Mucosa of descending colon (tissue), 3 donors: Measurements from ENCODE around the gene FAM210B. TPM values are rescaled to one million over a fixed set of nuclear protein-coding genes. Genes with fewer than 3 reads are reported as not detected.

Experiments used
- ATAC-seq: fragments of 200-7000 bp; cut with Tn5 transposase; one replicate; pipeline ENCODE4 v1.9.1; 2020; ENCODE audit warnings: mild to moderate bottlenecking, moderate library complexity
- DNase-seq, 3 donors: peaks; one replicate each; pipeline ENCODE4 v3.0.0-alpha.2; 2020
- H3K36me3 ChIP-seq: fragments of 200-600 bp; one replicate; pipeline ENCODE4 v1.8.0; 2021; ENCODE audit warnings: low read depth, mild to moderate bottlenecking
- H3K4me1 ChIP-seq: fragments of 200-600 bp; one replicate; pipeline ENCODE4 v1.8.0; 2021; ENCODE audit warnings: low read depth, mild to moderate bottlenecking
- H3K4me3 ChIP-seq: fragments of 200-600 bp; one replicate; pipeline ENCODE4 v1.8.0; 2021; ENCODE audit warnings: mild to moderate bottlenecking
- H3K9me3 ChIP-seq: fragments of 200-600 bp; one replicate; pipeline ENCODE4 v1.8.0; 2021; ENCODE audit warnings: mild to moderate bottlenecking
- CTCF ChIP-seq: fragments of 200-600 bp; IDR thresholded peaks from one replicate; pipeline ENCODE4 v1.8.0; 2022; ENCODE audit warnings: antibody characterized with exemption, mild to moderate bottlenecking
- intact Hi-C, 2 donors: fragments of 100-400 bp; cut with DNase I in 1 of 2; cut with micrococcal nuclease in 1 of 2; formaldehyde crosslinking; loops; one replicate each; pipeline versions ENCODE4 v1.11.0 to v1.11.1; 2022; cut with DNase I, micrococcal nuclease
- long read RNA-seq, 2 donors: library from polyadenylated mRNA; unstranded; transcript quantifications; one replicate each; pipeline ENCODE4 v2.0.0, GENCODE V29; 2019 to 2021
- total RNA-seq, 3 donors: library from RNA; stranded (reverse); fragmentation: NEBNext Ultra II Directional in 2 of 3; extraction: Animal tissue kit (Norgen Biotek cat#: 25700) in 2 of 3; gene quantifications; one replicate each; pipeline versions ENCODE4 v1.2.1 to v1.2.4, GENCODE V29; 2021 to 2023
- donor health status: DM: no; HTN: no; CAD: no; lungs with moderate emphysema.
- donor health status: DM: no; HTN: no; CAD: no.
- donor health status: DM: no; HTN: yes; CAD: no.

Gene FAM210B
- total RNA-seq = 10 to 100 TPM; 27.5 to 49.5 (median 31.5) TPM
- long read RNA-seq, donor 1, transcript FAM210B-201 (3 exons, 3,046 nt) = major isoform, 127 of 136 reads
- long read RNA-seq, donor 1, partial matches to known transcripts = 1 of 136 reads
- long read RNA-seq, donor 1, other reads (novel, unspliced or antisense) = 8 of 136 reads
- long read RNA-seq, donor 2, partial matches to known transcripts = 0 of 1 reads
- long read RNA-seq, donor 2, other reads (novel, unspliced or antisense) = 1 of 1 reads

GRCh38 chr20:56358600-56359211 is at the start of gene FAM210B:
FAM210B (plus strand) TSS chr20:56358974; CDS start chr20:56359006, 32 bp downstream.
- Histone ChIP-seq H3K4me1 (peaks cover 8% of the 10 kb centered on the region), H3K36me3 (no peaks in the 10 kb centered on the region), H3K9me3 (no peaks in the 10 kb centered on the region), H3K4me3 (peak within 1 kb of the TSS; percentile 68)
- no peak for TF ChIP-seq CTCF
- DNase-seq (peak; percentile 85 to 92 (median 92)), ATAC-seq (peak; percentile 99)
- intact Hi-C loops = no loop called here

- Histone ChIP-seq H3K36me3 (no peaks in the 10 kb centered on the region), H3K4me1 (no peaks in the 10 kb centered on the region), H3K9me3 (no peaks in the 10 kb centered on the region), H3K4me3 (no peak overlapping the region)
- intact Hi-C loops = no loop called here
- TF ChIP-seq CTCF = no peak
- no peak for ATAC-seq
- DNase-seq = no peak
Observed at GRCh38 chr20:56316051-56316450, 42.7 kb upstream of the FAM210B start.

- Histone ChIP-seq H3K4me1 (no peaks in the 10 kb centered on the region), H3K36me3 (no peaks in the 10 kb centered on the region), H3K9me3 (no peaks in the 10 kb centered on the region), H3K4me3 (no peak overlapping the region)
- DNase-seq = no peak
- no peak for TF ChIP-seq CTCF
- intact Hi-C loops = no loop called here
- no peak for ATAC-seq
Observed at GRCh38 chr20:56316483-56316882, 42.3 kb upstream of the FAM210B start.

- Histone ChIP-seq H3K4me3 (no peak overlapping the region), H3K36me3 (no peaks in the 10 kb centered on the region), H3K4me1 (no peaks in the 10 kb centered on the region), H3K9me3 (no peaks in the 10 kb centered on the region)
- no peak for TF ChIP-seq CTCF
- no peak for ATAC-seq
- intact Hi-C loops = no loop called here
- DNase-seq = no peak
Observed at GRCh38 chr20:56322681-56323080, 36.1 kb upstream of the FAM210B start.

GRCh38 chr20:56323206-56323605 is 35.6 kb upstream of the FAM210B start:
- TF ChIP-seq CTCF = no peak
- Histone ChIP-seq H3K36me3 (no peaks in the 10 kb centered on the region), H3K4me1 (no peaks in the 10 kb centered on the region), H3K9me3 (no peaks in the 10 kb centered on the region), H3K4me3 (no peak overlapping the region)
- DNase-seq (no peak), ATAC-seq (no peak)
- intact Hi-C loops = no loop called here
